ENCODE results near the gene PLAGL1.

- TF ChIP-seq POLR2A (IDR thresholded peaks at IDR 0.05) (no peak), CTCF (IDR thresholded peaks at IDR 0.05) (no peak)
These were observed 21.4 kb upstream of the PLAGL1 start for GRCh38 chr6:144029452-144029851.
